HG03108 (cell line): ENCODE measurements around the gene RBM28.

Experiments
- ATAC-seq: cut with Tn5 transposase; IDR thresholded peaks from one replicate; pipeline ENCODE4 v1.9.1; 2021; ENCODE audit warnings: moderate library complexity; ENCODE audit not compliant: unreplicated experiment

The RBM28 gene

GRCh38 chr7:128373606-128374005 is 29.9 kb upstream of the RBM28 start:
- ATAC-seq, result no peak

- no peak for ATAC-seq
These were observed 26.8 kb upstream of the RBM28 start for GRCh38 chr7:128370491-128370890.

- ATAC-seq, result no peak
These were observed 23.3 kb upstream of the RBM28 start for GRCh38 chr7:128366986-128367385.

GRCh38 chr7:128366300-128366699 is 22.6 kb upstream of the RBM28 start:
- no peak for ATAC-seq

GRCh38 chr7:128365432-128365831 is 21.7 kb upstream of the RBM28 start:
- no peak for ATAC-seq

GRCh38 chr7:128364166-128364870 is 20.6 kb upstream of the RBM28 start:
- ATAC-seq, result no peak

- ATAC-seq, result no peak
These were observed 19.6 kb upstream of the RBM28 start for GRCh38 chr7:128363261-128363721.

GRCh38 chr7:128362670-128363069 is 19.0 kb upstream of the RBM28 start:
- no peak for ATAC-seq

GRCh38 chr7:128361411-128362379 is 18.0 kb upstream of the RBM28 start, which contains the start of gene PRRT4:
Gene PRRT4, minus strand, starts transcription at chr7:128361690.
- no peak for ATAC-seq

- no peak for ATAC-seq
These were observed 16.6 kb upstream of the RBM28 start for GRCh38 chr7:128360359-128360678.

- no peak for ATAC-seq
These were observed 16.2 kb upstream of the RBM28 start for GRCh38 chr7:128359939-128360338.

GRCh38 chr7:128359336-128359735 is 15.6 kb upstream of the RBM28 start:
- ATAC-seq, result no peak

- ATAC-seq, result no peak
These were observed 14.5 kb upstream of the RBM28 start for GRCh38 chr7:128358233-128358632.

GRCh38 chr7:128357217-128357613 is 13.5 kb upstream of the RBM28 start:
- no peak for ATAC-seq

GRCh38 chr7:128356546-128357216 is 13.0 kb upstream of the RBM28 start:
- ATAC-seq, result no peak

GRCh38 chr7:128353610-128354009 is 9.9 kb upstream of the RBM28 start:
- ATAC-seq, result no peak

- ATAC-seq, result no peak
These were observed 9.5 kb upstream of the RBM28 start for GRCh38 chr7:128353189-128353588.

GRCh38 chr7:128352636-128353035 is 8.9 kb upstream of the RBM28 start:
- no peak for ATAC-seq

GRCh38 chr7:128352153-128352537 is 8.4 kb upstream of the RBM28 start:
- no peak for ATAC-seq

GRCh38 chr7:128351296-128352152 is 7.8 kb upstream of the RBM28 start:
- ATAC-seq, result no peak
